Esophagus muscularis mucosa (tissue), 4 donors: ENCODE results near the gene PPP1CA. TPM values are rescaled to one million over a fixed set of nuclear protein-coding genes. Genes with fewer than 3 reads are reported as not detected.

Source experiments
- DNase-seq: peaks from one replicate; pipeline ENCODE4 v3.0.0-alpha.2; 2017; ENCODE audit errors: extremely low spot score
- H3K27ac ChIP-seq, 4 donors: fragments of 200-600 bp; sonication (generic); replicated peaks in 1 of 4; 1 replicate in 3 of 4; 2 replicates in 1 of 4; pipeline ENCODE4 v1.5.1; 2016 to 2019; ENCODE audit warnings: mild to moderate bottlenecking in 1 of 4
- H3K27me3 ChIP-seq, 4 donors: fragments of 200-600 bp; sonication (generic); one replicate each; pipeline versions ENCODE4 v1.5.1 to v1.6.0; 2016 to 2019
- H3K36me3 ChIP-seq, 4 donors: fragments of 200-600 bp; sonication (generic); one replicate each; pipeline ENCODE4 v1.5.1; 2016 to 2019
- H3K4me1 ChIP-seq, 4 donors: fragments of 200-600 bp; sonication (generic); one replicate each; pipeline ENCODE4 v1.5.1; 2016 to 2019
- H3K4me3 ChIP-seq, 4 donors: fragments of 200-600 bp; sonication (generic); 1 replicate in 2 of 4; 2 replicates in 2 of 4; pipeline ENCODE4 v1.5.1; 2016 to 2019; ENCODE audit warnings: mild to moderate bottlenecking in 4 of 4, moderate library complexity in 1 of 4
- H3K9me3 ChIP-seq, 4 donors: fragments of 200-600 bp; sonication (generic); 1 replicate in 3 of 4; 2 replicates in 1 of 4; pipeline ENCODE4 v1.5.1; 2016 to 2019
- CTCF ChIP-seq, 3 experiments: fragments of 200-600 bp in 2 of 3; fragments of 450-650 bp in 1 of 3; sonication (generic) in 2 of 3; IDR thresholded peaks; one replicate each; pipeline ENCODE4 v1.5.1; 2017 to 2019; ENCODE audit warnings: antibody characterized with exemption in 3 of 3, mild to moderate bottlenecking in 2 of 3, moderate library complexity in 1 of 3
- EP300 ChIP-seq: sonication (generic); formaldehyde crosslinking; IDR thresholded peaks from one replicate; pipeline ENCODE4 v1.6.1; 2017; ENCODE audit warnings: antibody characterized with exemption
- POLR2A ChIP-seq: fragments of 450-650 bp; IDR thresholded peaks from one replicate; pipeline ENCODE4 v1.6.1; 2017; ENCODE audit warnings: antibody characterized with exemption, moderate library complexity, mild to moderate bottlenecking, low read depth
- POLR2AphosphoS5 ChIP-seq, 2 donors: sonication (generic); formaldehyde crosslinking; IDR thresholded peaks; one replicate each; pipeline ENCODE4 v1.6.1; 2017; ENCODE audit warnings: antibody characterized with exemption in 2 of 2
- WGBS: methylation state at CpG from one replicate; pipeline ENCODE4 v1.1.5; 2018; 5-methylcytosine and 5-hydroxymethylcytosine counted together
- intact Hi-C: fragments of 100-400 bp; cut with DNase I; formaldehyde crosslinking; loops from one replicate; pipeline ENCODE4 v1.15.1; 2023
- total RNA-seq, 4 donors: library from RNA; depleted of rRNA; stranded (reverse); fragments of >200 nt; gene quantifications; one replicate each; pipeline versions ENCODE4 v1.1.0 to v1.2.1, GENCODE V29; 2016

The PPP1CA gene
- total RNA-seq, 4 donors from 2014 or later: 56.9 to 87.3 (median 78.7) TPM

GRCh38 chr11:67419325-67420049 is 17.8 kb upstream of the PPP1CA start:
- no peak overlapping the region for H3K4me3 ChIP-seq
- DNase-seq: no peak
- 84% methylated on average over 8 of the region's 21 CpGs for WGBS
- peaks cover 54 to 66% (median 56%) of the 10 kb centered on the region in 4 donors for H3K4me1 ChIP-seq
- H3K27me3 ChIP-seq: peaks cover 0 to 6% (median 0%) of the 10 kb centered on the region in 4 donors
- TF ChIP-seq POLR2A: no peak
- no peak for TF ChIP-seq EP300
- TF ChIP-seq POLR2AphosphoS5 (IDR thresholded peaks at IDR 0.05): no peak
- no peak for TF ChIP-seq CTCF (IDR thresholded peaks at IDR 0.05)
- intact Hi-C loops: no loop called here
- peak overlapping the region; percentile 85 to 95 (median 93) for H3K27ac ChIP-seq
- H3K9me3 ChIP-seq: no peaks in the 10 kb centered on the region
- no peaks in the 10 kb centered on the region for H3K36me3 ChIP-seq

- intact Hi-C loops: no loop called here
- WGBS: 79% methylated on average over 13 of the region's 26 CpGs
- H3K4me1 ChIP-seq: peaks cover 54 to 66% (median 56%) of the 10 kb centered on the region in 4 donors
- DNase-seq: no peak
- H3K9me3 ChIP-seq: no peaks in the 10 kb centered on the region
- H3K27ac ChIP-seq: peak overlapping the region in 3 of 4 donors; percentile 10 to 85 (median 52)
- H3K36me3 ChIP-seq: no peaks in the 10 kb centered on the region
- TF ChIP-seq POLR2AphosphoS5 (IDR thresholded peaks at IDR 0.05): no peak
- TF ChIP-seq CTCF (IDR thresholded peaks at IDR 0.05): no peak
- no peak for TF ChIP-seq EP300
- no peak for TF ChIP-seq POLR2A
- no peak overlapping the region for H3K4me3 ChIP-seq
- peaks cover 0 to 6% (median 0%) of the 10 kb centered on the region in 4 donors for H3K27me3 ChIP-seq
Observed at GRCh38 chr11:67418476-67419281, 17.0 kb upstream of the PPP1CA start.

- H3K9me3 ChIP-seq: no peaks in the 10 kb centered on the region
- DNase-seq: no peak
- H3K4me3 ChIP-seq: no peak overlapping the region
- H3K27ac ChIP-seq: peak overlapping the region in 2 of 4 donors; percentile 40 to 65
- no peak for TF ChIP-seq POLR2AphosphoS5 (IDR thresholded peaks at IDR 0.05)
- TF ChIP-seq CTCF (IDR thresholded peaks at IDR 0.05): no peak
- TF ChIP-seq EP300: no peak
- no peak for TF ChIP-seq POLR2A
- H3K4me1 ChIP-seq: peaks cover 54 to 66% (median 56%) of the 10 kb centered on the region in 4 donors
- intact Hi-C loops: no loop called here
- whole genome bisulfite sequencing: 81% methylated on average over 12 of the region's 12 CpGs
- H3K27me3 ChIP-seq: peaks cover 0 to 10% (median 0%) of the 10 kb centered on the region in 4 donors
- no peaks in the 10 kb centered on the region for H3K36me3 ChIP-seq
Observed at GRCh38 chr11:67417425-67417824, 15.8 kb upstream of the PPP1CA start.

GRCh38 chr11:67416416-67417335 is 15.0 kb upstream of the PPP1CA start:
- TF ChIP-seq POLR2AphosphoS5 (IDR thresholded peaks at IDR 0.05): peak in 1 of 2 donors; percentile 26
- no peak for TF ChIP-seq EP300
- no peak for TF ChIP-seq POLR2A
- TF ChIP-seq CTCF (IDR thresholded peaks at IDR 0.05): no peak
- 51% methylated on average over 11 of the region's 21 CpGs for WGBS
- Histone ChIP-seq H3K36me3 (no peaks in the 10 kb centered on the region), H3K27ac (peak overlapping the region in 3 of 4 donors; percentile 56 to 69 (median 65)), H3K4me1 (peaks cover 54 to 66% (median 55%) of the 10 kb centered on the region in 4 donors), H3K9me3 (no peaks in the 10 kb centered on the region), H3K4me3 (no peak overlapping the region), H3K27me3 (peaks cover 0 to 16% (median 0%) of the 10 kb centered on the region in 4 donors)
- DNase-seq: no peak
- intact Hi-C loops: no loop called here
